Spleen (tissue), 7 donors: ENCODE data around the gene PKD1L1.

ENCODE experiments used
- POLR2A ChIP-seq, 3 donors: fragments of 450-650 bp; IDR thresholded peaks; one replicate each; pipeline ENCODE4 v1.5.1; 2017; ENCODE audit warnings: antibody characterized with exemption in 3 of 3, mild to moderate bottlenecking in 1 of 3
- POLR2AphosphoS5 ChIP-seq, 3 donors: sonication (generic); formaldehyde crosslinking; IDR thresholded peaks; one replicate each; pipeline ENCODE4 v1.5.1; 2017; ENCODE audit warnings: antibody characterized with exemption in 3 of 3
- TF ChIP-seq, protein P1 (sequence below), 11 experiments: fragments of 200-600 bp in 7 of 11; fragments of 450-650 bp in 4 of 11; sonication (generic) in 4 of 11; IDR thresholded peaks in 8 of 11; conservative IDR thresholded peaks in 3 of 11; 1 replicate in 7 of 11; 2 replicates in 4 of 11; pipeline versions ENCODE4 v1.4.0 to v1.8.0; 2016 to 2021; ENCODE audit warnings: antibody characterized with exemption in 11 of 11, inconsistent platforms in 4 of 11, mild to moderate bottlenecking in 1 of 11
- donor health status: DM: no; HTN: no; CAD: no; lungs with moderate emphysema.
- donor health status: DM: no; HTN: no; CAD: no.
- donor health status: DM: no; HTN: no; CAD: no.

DNA sequence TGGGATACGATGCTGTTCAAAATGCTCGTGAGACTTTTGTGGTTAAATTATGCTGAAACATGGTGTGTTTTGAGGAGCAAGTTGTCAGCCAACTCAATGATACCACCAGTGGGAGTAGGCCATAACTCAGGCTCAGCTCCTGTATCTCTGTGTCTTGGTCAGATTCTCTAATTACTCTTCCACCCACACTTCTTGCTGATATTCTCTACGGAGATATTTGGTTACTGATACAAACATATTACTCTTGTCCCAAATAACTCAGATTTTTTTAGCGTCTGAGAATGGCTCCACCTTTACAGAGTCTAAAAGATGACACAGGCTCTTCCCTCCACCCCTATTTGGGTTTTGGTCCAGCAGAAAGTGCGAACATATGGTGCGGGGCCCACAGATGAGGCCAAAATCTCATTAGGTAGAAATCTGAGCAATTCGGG lies 168.9 kb downstream of the PKD1L1 start:
- TF ChIP-seq, protein P1, sequence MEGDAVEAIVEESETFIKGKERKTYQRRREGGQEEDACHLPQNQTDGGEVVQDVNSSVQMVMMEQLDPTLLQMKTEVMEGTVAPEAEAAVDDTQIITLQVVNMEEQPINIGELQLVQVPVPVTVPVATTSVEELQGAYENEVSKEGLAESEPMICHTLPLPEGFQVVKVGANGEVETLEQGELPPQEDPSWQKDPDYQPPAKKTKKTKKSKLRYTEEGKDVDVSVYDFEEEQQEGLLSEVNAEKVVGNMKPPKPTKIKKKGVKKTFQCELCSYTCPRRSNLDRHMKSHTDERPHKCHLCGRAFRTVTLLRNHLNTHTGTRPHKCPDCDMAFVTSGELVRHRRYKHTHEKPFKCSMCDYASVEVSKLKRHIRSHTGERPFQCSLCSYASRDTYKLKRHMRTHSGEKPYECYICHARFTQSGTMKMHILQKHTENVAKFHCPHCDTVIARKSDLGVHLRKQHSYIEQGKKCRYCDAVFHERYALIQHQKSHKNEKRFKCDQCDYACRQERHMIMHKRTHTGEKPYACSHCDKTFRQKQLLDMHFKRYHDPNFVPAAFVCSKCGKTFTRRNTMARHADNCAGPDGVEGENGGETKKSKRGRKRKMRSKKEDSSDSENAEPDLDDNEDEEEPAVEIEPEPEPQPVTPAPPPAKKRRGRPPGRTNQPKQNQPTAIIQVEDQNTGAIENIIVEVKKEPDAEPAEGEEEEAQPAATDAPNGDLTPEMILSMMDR (IDR thresholded peaks at IDR 0.05 in 8 of 11, conservative IDR thresholded peaks at IDR 0.05 in 3 of 11) = no peak
- no peak for TF ChIP-seq POLR2A (IDR thresholded peaks at IDR 0.05)
- no peak for TF ChIP-seq POLR2AphosphoS5 (IDR thresholded peaks at IDR 0.05)
